ENCODE measurements around the gene MTX1.
"Not testable (repeated sequence)": the region's sequence is repeated elsewhere in the genome, so short reads cannot be mapped to it uniquely, and the experiment has no call there.

The MTX1 gene

DNA sequence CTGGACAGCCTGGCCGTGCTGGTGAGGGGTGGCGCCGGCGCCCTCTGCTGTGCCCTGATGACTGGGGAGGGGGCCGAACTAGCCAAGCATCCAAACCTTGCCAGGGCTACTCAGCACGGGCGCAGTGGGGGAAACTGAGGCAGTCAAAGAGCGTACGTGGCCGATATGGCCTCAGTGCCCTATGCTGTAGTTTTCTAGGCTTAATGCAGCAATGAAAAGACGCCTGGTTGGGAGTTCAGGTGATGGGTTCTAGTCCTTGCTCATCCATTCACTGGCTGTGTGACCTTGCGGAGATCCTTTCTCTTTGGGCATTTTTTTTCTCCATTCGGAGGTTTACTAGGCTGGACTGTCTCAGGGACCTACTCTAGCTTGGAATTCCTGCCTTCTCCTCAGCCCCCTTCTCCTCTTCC lies 822 bp downstream of the MTX1 start:
- no peak for DNase-seq

DNA sequence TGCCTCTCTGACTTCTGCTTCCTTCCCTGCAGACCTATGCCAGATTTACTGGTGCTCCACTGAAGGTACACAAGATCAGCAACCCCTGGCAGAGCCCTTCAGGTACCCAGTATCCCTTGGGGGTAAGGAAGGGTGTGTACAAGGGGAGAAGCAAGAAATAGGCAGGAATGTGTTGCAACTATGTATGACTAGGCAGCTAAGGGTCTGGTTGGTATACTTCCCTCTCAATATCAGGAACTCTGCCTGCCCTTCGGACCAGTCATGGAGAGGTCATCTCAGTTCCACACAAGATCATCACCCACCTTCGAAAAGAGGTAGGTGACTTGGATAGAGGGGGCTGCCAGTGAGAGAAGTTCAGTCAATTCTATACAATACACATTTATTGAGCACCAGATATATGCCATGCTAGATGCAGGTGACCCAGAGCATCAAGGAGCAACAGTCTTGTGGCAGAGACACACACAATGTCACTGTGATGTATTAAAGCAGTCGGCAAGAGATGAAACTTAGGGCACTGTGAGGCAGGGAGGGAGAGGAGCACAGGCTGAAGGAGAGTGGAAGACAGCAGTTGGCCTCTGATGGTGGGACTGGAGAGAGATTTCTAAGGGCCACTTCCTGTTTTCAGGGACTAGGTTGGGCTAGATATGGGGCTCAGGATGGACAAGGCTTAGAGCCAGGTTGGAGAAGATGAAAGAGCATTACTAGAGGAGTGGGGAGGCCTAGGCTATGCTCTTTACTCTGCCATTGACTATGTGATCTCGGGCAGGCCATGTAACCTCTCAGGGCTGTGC lies 2.0 kb downstream of the MTX1 start:
- DNase-seq: no peak

DNA sequence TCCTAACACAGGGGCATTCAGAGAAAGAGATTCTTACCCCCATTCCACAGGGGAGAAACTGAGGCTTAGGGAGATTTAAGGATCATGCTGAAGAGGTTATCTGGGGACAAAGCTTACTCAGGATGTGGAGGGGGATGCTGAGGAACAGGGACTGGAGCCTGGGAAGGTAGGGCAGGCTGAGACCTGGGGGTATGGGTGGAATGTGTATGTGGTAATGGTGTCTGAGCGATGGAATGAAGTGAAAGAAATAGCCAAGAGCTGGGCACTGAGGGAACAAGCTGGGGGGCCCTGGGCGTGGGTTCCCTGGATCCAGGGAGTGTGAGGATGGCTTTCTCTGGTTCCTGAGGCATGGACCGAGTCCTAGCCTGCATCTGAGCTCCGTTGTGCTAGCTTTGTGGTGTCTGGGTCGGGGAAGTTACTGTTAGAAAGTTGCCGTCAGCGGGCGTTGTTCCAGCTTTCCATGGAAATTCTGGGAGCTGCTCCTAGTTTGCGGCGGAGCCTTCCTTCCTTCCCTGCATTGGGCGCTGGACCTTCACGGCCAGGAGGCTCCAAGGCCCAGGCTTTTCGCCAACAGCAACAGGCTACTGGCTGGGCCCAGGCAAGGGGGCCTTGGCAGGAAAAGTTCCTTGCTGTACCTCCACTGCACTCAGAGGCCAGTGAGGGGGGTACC lies 3.0 kb downstream of the MTX1 start:
- not testable (repeated sequence) for DNase-seq

DNA sequence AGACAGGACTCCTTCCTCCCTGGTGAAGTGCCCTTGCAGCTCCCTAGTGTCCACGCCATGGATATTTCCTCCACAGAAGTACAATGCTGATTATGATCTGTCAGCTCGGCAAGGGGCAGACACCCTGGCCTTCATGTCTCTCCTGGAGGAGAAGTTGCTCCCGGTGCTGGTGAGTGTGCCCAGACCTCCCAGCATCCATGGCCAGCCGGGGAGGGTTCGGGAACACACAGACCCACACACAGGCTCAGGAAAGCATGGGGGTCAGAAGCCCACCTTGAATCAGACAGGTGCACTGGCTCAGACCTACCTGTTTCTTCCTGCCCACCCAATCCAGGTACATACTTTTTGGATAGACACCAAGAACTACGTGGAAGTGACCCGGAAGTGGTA lies 3.6 kb downstream of the MTX1 start:
- not testable (repeated sequence) for DNase-seq

DNA sequence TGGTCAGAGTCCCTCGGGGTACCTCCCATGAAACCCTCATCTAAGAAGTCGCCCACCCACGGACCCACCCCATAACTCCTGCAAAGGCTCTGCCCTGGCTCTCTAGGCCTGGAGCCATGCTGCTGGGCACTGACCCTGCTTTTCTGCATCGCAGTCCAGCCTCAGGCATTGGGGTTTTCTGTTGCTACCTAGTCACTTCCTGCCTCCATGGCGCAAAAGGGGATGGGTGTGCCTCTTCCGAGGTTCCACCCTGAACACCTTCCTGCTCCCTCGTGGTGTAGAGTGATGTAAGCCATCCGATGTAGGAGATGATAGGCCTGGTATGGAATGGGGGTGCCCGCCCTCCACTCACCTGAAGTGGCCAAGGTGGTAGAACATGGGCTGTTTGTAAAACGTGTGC lies 6.2 kb downstream of the MTX1 start:
- not testable (repeated sequence) for DNase-seq

DNA sequence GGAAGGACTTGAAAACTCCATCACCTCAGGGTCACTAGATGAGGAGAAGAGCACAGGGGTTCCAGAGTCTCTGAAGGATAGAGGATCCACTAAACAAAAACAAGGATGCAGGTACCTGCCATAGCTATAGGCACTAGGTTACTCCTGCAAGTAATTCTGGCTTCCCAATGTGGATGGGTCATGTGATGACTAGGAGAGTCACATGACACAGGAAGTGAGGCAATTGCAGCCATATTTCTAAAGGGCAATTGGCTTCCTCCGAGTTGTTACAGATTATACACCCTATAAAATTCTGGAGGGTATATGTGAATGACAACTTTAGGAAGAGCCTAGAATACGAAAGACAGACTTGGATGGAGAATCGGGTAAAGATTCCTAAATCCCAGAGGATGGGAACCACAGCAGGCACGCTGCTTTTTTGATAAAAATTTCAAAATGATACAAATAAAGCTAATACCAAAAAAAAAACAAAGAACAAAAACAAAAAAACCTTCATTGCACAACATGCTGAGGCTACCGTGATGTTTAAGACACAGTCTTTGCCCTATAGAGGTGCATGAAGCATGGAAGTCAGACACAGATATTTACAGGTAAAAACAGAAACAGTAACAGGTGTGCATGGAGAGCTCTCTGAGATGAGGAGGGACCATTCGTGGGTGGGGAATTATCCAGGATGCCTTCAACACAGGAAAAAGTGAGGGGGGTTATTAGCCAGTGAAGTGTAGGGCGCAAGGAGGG lies 10.5 kb downstream of the MTX1 start:
- DNase-seq: no peak

DNA sequence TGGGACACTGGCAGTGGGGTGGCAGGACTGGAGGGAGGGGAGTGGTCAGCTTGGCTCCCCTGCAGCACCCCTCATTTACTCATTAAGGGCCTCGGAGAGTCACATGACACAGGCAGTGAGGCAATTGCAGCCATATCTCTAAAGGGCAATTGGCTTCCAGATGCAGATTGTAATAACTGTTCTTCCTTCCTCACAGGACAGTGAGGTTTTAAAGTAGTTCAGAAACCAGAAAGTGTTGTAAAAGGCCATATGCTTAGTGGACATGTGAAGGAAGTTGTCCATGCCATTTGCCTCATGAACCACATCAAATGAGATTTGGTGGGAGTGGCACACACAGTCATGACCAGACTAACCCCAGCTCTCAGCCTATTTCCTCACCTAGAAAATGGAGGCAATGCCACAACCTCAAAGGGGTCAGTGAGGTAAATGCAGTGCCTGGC lies 11.1 kb downstream of the MTX1 start:
- no peak for DNase-seq

DNA sequence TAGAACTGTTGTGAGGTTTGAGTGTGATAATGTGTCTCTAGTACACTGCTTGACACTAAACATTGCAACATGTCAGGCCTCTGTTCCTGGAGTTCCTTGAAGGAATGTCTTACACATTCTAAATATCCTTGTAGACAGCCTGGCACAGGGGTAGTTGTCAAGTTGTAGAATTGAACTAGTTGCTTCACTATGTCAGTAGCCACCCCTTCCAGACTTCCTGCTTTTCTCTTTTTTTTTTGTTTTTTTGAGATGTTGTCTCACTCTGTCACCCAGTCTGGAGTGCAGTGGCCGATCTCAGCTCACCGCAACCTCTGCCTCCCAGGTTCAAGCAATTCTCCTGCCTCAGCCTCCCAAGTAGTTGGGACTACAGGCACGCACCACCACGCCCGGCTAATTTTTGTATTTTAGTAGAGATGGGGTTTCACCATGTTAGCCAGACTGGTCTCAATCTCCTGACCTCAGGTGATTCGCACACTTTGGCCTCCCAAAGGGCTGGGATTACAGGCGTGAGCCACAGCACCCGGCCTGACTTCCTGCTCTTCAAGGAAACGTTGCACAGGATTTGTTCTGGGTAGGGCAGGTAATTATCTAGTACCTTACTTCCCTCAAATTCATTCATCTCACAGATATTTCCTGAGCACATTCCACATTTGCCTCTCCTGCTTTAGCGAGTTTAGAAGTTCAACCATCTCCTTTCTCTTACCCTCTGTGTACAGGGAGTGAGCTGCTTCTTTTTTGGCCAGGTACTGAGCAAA lies 11.9 kb downstream of the MTX1 start:
- not testable (repeated sequence) for DNase-seq

DNA sequence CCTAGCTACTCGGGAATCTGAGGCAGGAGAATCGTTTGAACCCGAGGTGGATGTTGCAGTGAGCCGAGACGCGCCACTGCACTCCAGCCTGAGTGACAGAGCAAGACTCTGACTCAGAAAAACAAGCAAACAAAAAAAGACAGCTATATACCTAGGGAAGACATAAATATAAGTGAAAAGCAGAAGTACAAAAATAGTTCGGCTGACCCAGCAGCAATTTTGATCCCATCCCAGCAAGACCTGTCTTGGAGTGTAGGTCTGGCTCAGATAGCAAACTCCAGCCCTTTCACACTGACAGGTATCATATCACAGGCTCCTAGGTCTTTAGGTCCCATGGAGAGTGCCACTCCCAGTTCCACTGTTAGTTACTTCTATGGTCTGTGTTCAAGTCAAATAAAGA lies 14.6 kb downstream of the MTX1 start:
- no peak for DNase-seq

DNA sequence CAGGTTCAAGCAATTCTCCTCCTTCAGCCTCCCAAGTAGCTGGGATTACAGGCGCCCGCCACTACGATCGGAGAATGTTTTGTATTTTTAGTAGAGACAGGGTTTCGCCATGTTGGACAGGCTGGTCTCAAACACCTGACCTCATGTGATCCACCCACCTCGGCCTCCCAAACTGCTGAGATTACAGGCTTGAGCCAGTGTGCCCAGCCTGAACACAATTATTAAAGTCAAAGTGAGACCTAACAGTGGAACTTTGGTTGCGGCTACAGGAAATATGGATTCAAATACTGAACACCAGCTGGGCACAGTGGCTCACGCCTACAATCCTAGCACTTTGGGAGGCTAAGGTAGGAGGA lies 16.9 kb downstream of the MTX1 start:
- DNase-seq: not testable (repeated sequence)

DNA sequence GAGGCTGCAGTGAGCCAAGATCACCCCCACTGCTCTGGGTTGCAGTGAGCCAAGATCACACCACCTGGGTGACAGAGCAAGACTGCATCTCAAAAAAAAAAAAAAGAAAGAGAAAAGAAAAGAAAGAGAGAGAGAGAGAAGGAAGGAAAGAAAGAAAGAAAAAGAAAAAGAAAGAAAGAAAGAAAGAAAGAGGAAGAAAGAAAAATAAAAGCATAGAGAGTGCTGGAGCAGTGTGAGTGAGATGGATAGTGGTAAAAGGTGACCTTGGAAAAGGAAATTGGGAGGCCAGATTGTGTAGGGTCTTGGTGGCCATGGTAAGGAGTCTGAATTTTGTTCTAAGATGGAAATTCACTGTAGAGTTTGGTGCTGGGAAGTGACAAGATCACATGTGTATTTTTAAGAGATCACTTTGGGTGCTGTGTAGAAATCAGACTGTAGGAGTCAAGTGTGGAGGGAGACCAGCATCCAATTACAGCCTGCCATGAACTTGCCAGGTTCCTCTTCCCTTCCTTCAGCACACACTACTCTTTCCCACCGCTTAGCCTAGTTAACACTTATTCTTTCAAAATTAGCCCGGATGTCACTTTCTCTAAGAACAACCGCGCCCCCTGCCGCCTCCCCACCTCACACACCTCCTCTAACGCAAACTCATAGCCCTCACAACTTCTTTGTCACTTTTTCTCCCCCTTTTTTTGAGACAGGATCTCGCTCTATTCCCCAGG lies 17.9 kb downstream of the MTX1 start:
- DNase-seq: peak; percentile 73

DNA sequence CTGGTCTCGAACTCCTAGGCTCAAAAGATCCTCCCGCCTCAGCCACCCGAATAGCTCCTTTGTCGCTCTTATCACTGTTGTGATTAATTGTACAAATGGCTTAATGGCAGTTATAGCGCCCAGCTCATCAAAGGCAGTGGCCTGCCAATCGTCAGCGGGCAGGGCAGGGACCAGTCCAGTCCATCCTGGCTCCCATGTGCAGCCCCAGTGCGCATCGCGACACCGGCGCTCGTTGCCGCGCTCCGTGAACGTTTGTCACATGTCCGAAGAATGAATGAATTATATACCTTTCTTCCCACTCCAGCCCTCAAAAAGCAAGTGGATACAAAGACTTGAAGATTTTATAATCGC lies 18.4 kb downstream of the MTX1 start:
- DNase-seq: peak; percentile 73

DNA sequence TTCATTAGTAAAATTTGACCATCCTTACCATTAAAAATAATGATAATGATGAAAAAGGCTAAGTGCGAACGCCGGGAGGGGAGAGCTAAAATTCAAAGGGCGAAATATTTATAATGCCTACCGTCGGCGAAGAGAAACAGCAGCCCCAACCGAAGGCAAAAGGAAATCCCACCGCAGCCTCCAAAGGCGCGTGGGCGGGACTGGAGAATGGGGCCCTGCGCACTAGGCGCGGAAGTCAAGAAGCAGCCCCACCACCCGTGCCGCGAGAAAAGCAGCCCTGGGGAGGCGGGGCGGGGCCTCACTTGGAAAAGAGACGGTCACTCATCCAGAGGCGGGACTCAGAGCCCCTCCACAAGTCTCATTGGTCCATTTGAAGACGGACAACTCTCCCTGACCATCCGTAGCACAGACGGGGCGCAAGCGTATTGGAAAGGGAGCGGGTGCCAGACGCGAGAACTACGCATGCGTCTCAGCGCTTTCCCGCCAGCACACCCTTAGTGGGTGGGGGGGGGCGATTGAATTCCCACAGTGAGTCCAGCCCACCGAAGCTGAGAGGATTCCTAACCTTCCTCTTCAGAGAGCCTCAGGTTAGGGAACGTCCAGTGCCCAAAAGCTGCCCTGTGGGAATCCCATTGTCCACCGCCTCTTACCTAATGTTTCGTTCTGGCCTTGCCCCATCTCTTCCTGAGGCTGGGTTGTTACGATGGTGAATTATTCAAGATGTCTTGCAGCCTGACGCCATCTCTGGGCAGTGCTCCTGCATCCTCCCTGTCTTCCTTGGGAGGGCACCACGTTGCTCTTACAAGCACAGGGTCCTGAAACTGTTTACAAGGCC lies 19.0 kb downstream of the MTX1 start:
- DNase-seq: peak; percentile 99

DNA sequence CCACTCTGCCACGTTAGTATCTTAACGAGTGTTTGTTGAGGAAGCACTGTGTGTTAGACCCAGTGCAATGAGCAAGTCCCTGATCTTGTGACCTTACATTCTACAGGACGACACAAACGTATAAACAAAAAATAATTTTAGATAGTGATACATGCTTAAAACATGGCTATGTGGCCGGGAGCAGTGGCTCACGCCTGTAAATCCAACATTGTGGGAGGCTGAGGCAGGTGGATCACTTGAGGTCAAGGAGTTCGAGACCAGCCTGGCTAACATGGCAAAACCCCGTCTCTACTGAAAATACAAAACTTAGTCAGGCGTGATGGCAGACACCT lies 19.6 kb downstream of the MTX1 start:
- DNase-seq: no peak

DNA sequence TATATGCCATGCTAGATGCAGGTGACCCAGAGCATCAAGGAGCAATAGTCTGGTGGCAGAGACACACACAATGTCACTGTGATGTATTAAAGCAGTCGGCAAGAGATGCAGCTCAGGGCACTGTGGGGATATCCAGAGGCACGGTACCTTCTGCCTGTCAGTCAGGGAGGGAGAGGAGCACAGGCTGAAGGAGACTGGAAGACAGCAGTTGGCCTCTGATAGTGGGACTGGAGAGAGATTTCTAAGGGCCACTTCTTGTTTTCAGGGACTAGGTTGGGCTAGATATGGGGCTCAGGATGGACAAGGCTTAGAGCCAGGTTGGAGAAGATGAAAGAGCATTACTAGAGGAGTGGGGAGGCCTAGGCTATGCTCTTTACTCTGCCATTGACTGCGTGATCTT lies 22.8 kb downstream of the MTX1 start:
- DNase-seq: not testable (repeated sequence)

DNA sequence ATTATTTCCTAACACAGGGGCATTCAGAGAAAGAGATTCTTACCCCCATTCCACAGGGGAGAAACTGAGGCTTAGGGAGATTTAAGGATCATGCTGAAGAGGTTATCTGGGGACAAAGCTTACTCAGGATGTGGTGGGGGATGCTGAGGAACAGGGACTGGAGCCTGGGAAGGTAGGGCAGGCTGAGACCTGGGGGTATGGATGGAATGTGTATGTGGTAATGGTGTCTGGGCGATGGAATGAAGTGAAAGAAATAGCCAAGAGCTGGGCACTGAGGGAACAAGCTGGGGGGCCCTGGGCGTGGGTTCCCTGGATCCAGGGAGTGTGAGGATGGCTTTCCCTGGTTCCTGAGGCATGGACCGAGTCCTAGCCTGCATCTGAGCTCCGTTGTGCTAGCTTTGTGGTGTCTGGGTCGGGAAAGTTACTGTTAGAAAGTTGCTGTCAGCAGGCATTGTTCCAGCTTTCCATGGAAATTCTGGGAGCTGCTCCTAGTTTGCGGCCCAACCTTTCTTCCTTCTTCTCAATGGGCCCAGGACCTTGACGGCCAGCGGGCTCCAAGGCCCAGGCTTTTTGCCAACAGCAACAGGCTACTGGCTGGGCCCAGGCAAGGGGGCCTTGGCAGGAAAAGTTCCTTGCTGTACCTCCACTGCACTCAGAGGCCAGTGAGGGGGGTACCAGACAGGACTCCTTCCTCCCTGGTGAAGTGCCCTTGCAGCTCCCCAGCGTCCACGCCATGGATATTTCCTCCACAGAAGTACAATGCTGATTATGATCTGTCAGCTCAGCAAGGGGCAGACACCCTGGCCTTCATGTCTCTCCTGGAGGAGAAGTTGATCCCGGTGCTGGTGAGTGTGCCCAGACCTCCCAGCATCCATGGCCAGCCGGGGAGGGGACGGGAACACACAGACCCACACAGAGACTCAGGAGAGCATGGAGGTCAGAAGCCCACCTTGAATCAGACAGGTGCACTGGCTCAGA lies 23.8 kb downstream of the MTX1 start:
- DNase-seq: not testable (repeated sequence)

DNA sequence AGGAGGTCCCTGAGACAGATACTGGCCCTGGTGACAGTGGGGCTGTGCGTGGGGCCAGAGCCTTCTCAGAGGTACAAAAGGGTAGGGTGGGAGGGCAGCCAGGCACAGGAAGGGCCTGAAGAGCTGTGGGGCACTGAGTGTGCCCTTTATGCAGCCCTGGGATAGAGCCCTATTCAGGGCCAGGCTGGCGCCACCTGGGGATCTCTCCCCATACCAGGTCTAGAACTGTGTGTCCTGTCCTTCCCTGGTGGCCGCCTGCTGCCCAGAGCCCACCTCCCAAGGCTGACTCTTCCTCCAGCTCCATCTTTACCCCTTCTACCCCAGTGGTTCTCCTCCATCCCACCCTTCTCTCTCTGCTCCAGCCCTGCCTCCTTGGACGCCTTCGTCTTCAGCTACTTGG lies 25.0 kb downstream of the MTX1 start:
- not testable (repeated sequence) for DNase-seq

DNA sequence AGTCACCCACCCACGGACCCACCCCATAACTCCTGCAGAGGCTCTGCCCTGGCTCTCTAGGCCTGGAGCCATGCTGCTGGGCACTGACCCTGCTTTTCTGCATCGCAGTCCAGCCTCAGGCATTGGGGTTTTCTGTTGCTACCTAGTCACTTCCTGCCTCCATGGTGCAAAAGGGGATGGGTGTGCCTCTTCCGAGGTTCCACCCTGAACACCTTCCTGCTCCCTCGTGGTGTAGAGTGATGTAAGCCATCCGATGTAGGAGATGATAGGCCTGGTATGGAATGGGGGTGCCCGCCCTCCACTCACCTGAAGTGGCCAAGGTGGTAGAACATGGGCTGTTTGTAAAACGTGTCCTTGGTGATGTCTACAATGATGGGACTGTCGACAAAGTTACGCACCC lies 26.9 kb downstream of the MTX1 start:
- not testable (repeated sequence) for DNase-seq

DNA sequence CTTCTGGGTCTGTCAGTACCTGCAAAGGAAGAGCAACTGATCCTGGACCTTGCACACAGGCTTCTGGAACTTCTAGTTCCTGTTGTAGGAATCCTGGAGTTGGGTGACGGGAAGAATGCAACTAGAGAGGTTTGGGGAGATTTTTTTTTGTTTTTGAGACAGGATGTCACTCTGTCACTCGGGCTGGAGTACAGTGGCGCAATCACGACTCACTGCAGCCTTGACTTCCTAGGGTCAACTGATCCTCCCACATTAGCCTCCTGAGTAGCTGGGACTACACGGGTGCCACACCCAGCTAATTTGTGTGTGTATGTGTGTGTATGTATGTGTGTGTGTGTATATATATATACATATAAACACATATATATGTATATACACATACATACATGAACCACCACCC lies 28.0 kb downstream of the MTX1 start:
- peak; percentile 33 for DNase-seq

DNA sequence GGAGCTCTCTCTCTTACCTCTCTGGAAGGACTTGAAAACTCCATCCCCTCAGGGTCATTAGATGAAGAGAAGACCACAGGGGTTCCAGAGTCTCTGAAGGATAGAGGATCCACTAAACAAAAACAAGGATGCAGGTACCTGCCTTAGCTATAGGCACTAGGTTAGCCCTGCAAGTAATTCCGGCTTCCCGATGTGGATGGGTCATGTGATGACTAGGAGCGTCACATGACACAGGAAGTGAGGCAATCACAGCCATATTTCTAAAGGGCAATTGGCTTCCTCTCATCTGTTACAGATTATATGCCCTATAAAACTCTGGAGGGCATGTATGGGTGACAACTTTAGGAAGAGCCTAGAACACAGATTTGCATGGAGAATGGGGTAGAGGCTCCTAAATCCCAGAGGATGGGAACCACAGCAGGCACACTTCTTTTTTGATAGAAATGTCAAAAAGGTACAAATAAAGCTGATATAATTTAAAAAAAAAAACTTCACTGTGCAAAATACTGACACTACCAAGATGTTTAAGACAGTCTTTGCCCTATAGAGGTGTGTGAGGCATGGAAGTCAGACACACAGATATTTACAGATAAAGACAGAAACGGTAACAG lies 32.7 kb downstream of the MTX1 start:
- peak; percentile 55 for DNase-seq

Measured in NK-92 treated with Interleukin-12 subunit alpha and Interleukin-12 subunit beta, amount 100 ng/mL, for 24 hours (cell line).